Activated T-cell treated with anti-CD3 and anti-CD28 coated beads, Interleukin-2, amount 50 U/mL, for 4 hours (primary cell): ENCODE measurements around the gene TSSC4. TPM values are rescaled to one million over a fixed set of nuclear protein-coding genes. Genes with fewer than 3 reads are reported as not detected.
A peak's percentile ranks its signal among the peaks of the same experiment; 100 is the strongest.
"Not testable (repeated sequence)": the region's sequence is repeated elsewhere in the genome, so short reads cannot be mapped to it uniquely, and the experiment has no call there.

Source experiments
- ATAC-seq, 2 donors: fragments of 200-7000 bp; cut with Tn5 transposase; one replicate each; pipeline ENCODE4 v1.10.0; 2021
- DNase-seq: peaks from one replicate; pipeline ENCODE4 v3.0.0-alpha.2; 2020
- H3K27me3 Mint-ChIP-seq: one replicate; pipeline ENCODE4 v1.8.0; 2021; ENCODE audit warnings: low read depth, mixed read lengths
- H3K36me3 Mint-ChIP-seq: one replicate; pipeline ENCODE4 v1.8.0; 2022; ENCODE audit warnings: mixed read lengths; ENCODE audit not compliant: insufficient read depth
- H3K4me1 Mint-ChIP-seq: one replicate; pipeline ENCODE4 v1.8.0; 2021; ENCODE audit warnings: low read depth, mixed read lengths
- H3K4me3 Mint-ChIP-seq: one replicate; pipeline ENCODE4 v1.8.0; 2021; ENCODE audit warnings: mild to moderate bottlenecking, moderate library complexity, mixed read lengths
- H3K9me3 Mint-ChIP-seq: one replicate; pipeline ENCODE4 v1.8.0; 2021; ENCODE audit warnings: mixed read lengths
- total RNA-seq, 3 donors: library from RNA; stranded (reverse); gene quantifications; one replicate each; pipeline ENCODE4 v1.2.1, GENCODE V29; 2021

TSSC4 gene
- 100 to 1,000 TPM; 119 to 127 (median 122) TPM for total RNA-seq

- Mint-ChIP-seq H3K4me3 (peak within 1 kb of the TSS; percentile 90), H3K27me3 (no peaks in the 10 kb centered on the region), H3K36me3 (peaks cover 12% of the 10 kb centered on the region), H3K4me1 (peaks cover 11% of the 10 kb centered on the region), H3K9me3 (no peaks in the 10 kb centered on the region)
- ATAC-seq (peak; percentile 90 to 92), DNase-seq (peak; percentile 98)
Measured at GRCh38 chr11:2400069-2400761, at the start of gene TSSC4. Gene TSSC4, plus strand, starts transcription at chr11:2400750. Its CDS starts 1,884 bp downstream, at chr11:2402634.

- DNase-seq (no peak), ATAC-seq (no peak)
- Mint-ChIP-seq H3K27me3 (no peaks in the 10 kb centered on the region), H3K4me1 (no peaks in the 10 kb centered on the region), H3K4me3 (no peak overlapping the region), H3K36me3 (peaks cover 3% of the 10 kb centered on the region), H3K9me3 (peaks cover 10% of the 10 kb centered on the region)
Measured at GRCh38 chr11:2351701-2352100, 48.8 kb upstream of the TSSC4 start.

DNA sequence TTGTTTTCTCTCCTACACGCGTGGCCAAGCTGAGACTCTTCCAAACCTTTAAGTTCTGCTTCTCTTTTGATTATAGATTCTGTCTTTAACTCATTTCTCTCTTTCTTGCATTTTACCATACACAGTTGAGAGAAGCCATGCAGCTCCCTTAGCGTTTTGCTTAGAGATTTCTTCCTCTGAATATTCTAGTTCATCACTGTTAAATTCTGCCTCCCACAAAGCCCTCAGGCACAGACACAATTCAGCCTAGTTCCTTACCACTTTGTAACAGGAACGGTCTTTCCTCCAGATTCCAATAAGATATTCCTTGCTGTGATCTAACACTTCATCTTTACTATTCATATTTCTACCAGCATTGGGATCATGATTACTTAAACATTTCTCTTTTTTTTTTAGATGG, 48.1 kb upstream of the TSSC4 start:
- ATAC-seq: no peak
- H3K4me3 Mint-ChIP-seq: no peak overlapping the region
- peaks cover 10% of the 10 kb centered on the region for H3K9me3 Mint-ChIP-seq
- H3K27me3 Mint-ChIP-seq: no peaks in the 10 kb centered on the region
- H3K4me1 Mint-ChIP-seq: no peaks in the 10 kb centered on the region
- no peak for DNase-seq
- H3K36me3 Mint-ChIP-seq: peaks cover 3% of the 10 kb centered on the region

- Mint-ChIP-seq H3K27me3 (no peaks in the 10 kb centered on the region), H3K4me1 (no peaks in the 10 kb centered on the region), H3K4me3 (no peak overlapping the region), H3K36me3 (no peaks in the 10 kb centered on the region), H3K9me3 (no peaks in the 10 kb centered on the region)
- ATAC-seq (no peak), DNase-seq (no peak)
Measured at GRCh38 chr11:2355000-2355644, 45.4 kb upstream of the TSSC4 start.

DNA sequence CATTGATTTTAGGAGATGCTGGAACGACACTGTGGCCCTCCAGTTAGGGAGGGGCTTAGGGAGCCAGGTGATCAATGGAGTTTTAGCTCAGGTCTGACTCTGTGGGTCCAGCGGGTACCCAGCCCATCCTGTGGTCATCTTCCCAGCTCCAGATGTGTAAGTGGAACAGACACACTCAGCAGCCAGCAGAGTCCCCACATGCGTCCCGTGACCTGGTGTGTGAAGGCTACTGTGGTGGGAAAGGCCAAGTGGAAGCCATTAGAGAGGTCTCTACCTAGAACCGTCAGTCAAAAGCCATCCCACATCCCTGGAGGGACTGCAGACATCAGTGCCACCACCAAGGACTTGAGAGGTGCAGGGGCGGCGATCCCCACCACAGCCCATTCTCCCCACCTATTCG, 43.3 kb upstream of the TSSC4 start:
- H3K4me3 Mint-ChIP-seq: no peak overlapping the region
- DNase-seq: no peak
- no peaks in the 10 kb centered on the region for H3K9me3 Mint-ChIP-seq
- H3K36me3 Mint-ChIP-seq: no peaks in the 10 kb centered on the region
- no peaks in the 10 kb centered on the region for H3K27me3 Mint-ChIP-seq
- ATAC-seq: no peak
- no peaks in the 10 kb centered on the region for H3K4me1 Mint-ChIP-seq

DNA sequence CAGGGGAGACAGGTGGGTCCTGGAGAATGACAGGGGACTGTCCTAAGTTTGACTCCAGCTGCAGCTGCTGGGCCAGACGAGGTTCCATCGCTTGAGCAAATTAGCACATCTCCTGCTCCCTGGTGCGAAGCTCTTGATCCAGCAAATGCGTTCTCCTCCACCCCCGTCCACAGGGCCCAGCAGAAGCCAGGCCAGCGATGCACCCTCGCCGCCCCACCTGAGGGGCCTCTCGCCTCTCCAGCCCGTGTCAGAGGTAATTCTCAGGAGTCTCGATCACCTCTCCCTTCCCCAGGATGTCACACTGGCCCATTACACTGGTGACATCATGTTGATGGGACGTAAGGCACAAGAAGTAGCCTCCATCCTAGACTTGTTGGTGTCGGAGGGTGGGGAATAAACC, 42.9 kb upstream of the TSSC4 start:
- not testable (repeated sequence) for ATAC-seq, H3K9me3 Mint-ChIP-seq, H3K4me3 Mint-ChIP-seq, H3K4me1 Mint-ChIP-seq, DNase-seq, H3K27me3 Mint-ChIP-seq, H3K36me3 Mint-ChIP-seq

DNA sequence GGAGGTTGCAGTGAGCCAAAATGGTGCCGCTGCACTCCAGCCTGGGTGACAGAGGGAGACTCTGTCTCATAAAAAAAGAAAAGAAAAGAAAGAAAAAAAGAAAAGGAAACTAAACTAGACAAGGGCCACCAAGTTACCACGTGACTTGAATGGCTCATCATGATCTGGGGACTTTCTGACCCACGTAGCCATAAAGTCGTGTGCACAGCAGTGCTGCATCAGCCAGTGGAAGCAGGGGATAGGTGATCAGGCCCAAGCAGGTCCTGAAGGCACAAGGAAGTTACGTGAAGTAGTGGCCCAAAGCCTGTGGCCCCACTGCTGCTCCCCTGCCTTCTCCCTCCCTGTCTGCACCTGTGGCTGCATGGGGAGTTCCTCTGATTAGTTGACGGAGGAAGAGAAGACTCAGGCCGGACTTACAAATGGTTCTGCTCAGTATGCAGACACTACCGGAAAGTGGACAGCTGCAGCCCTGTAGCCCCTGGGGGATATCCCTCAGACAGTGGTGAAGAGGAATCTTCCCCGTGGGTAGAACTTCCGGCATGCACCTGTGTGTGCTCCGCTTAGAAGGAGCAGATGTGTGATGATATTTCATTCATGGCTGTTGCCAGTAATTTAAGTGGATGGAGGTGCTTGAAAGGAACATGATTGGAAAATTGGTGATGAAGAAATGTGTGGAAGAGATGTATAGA, 41.7 kb upstream of the TSSC4 start:
- Mint-ChIP-seq H3K27me3 (no peaks in the 10 kb centered on the region), H3K4me1 (no peaks in the 10 kb centered on the region), H3K4me3 (no peak overlapping the region), H3K9me3 (no peaks in the 10 kb centered on the region), H3K36me3 (no peaks in the 10 kb centered on the region)
- DNase-seq (no peak), ATAC-seq (no peak)

- H3K9me3 Mint-ChIP-seq: no peaks in the 10 kb centered on the region
- DNase-seq: no peak
Measured at GRCh38 chr11:2359557-2359956, 41.0 kb upstream of the TSSC4 start.

GRCh38 chr11:2360081-2360642, 40.4 kb upstream of the TSSC4 start:
- DNase-seq: no peak
- no peaks in the 10 kb centered on the region for H3K36me3 Mint-ChIP-seq
- no peaks in the 10 kb centered on the region for H3K4me1 Mint-ChIP-seq
- no peak for ATAC-seq
- H3K27me3 Mint-ChIP-seq: no peaks in the 10 kb centered on the region
- no peaks in the 10 kb centered on the region for H3K9me3 Mint-ChIP-seq
- H3K4me3 Mint-ChIP-seq: no peak overlapping the region

More at GRCh38 chr11:2359557-2359956, 41.0 kb upstream of the TSSC4 start:
- ATAC-seq: no peak
- no peaks in the 10 kb centered on the region for H3K36me3 Mint-ChIP-seq
- no peaks in the 10 kb centered on the region for H3K4me1 Mint-ChIP-seq
- no peak overlapping the region for H3K4me3 Mint-ChIP-seq
- H3K27me3 Mint-ChIP-seq: no peaks in the 10 kb centered on the region

DNA sequence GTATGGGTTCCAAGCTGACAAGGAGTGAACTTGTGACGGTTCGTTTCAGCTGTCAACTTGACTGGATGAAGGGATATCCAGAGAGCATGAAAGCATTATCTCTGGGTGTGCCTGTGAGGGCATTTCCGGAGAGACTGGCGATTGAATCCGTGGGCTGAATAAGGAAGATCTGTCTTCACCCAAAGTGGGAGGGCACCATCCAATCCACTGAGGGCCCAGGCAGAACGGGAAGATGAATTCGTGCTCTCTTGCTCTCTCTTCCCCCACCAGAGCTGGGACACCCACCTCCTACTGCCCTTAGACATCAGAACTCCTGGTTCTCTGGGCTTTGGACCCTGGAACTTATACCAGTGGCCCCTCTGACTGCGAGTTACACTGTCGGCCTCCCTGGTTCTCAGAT, 39.0 kb upstream of the TSSC4 start:
- no peaks in the 10 kb centered on the region for H3K36me3 Mint-ChIP-seq
- DNase-seq: no peak
- no peak overlapping the region for H3K4me3 Mint-ChIP-seq
- ATAC-seq: no peak
- H3K9me3 Mint-ChIP-seq: no peaks in the 10 kb centered on the region
- H3K4me1 Mint-ChIP-seq: no peaks in the 10 kb centered on the region
- H3K27me3 Mint-ChIP-seq: no peaks in the 10 kb centered on the region

GRCh38 chr11:2362414-2362813, 38.1 kb upstream of the TSSC4 start:
- Mint-ChIP-seq H3K4me1 (no peaks in the 10 kb centered on the region), H3K9me3 (no peaks in the 10 kb centered on the region), H3K36me3 (no peaks in the 10 kb centered on the region), H3K4me3 (no peak overlapping the region), H3K27me3 (no peaks in the 10 kb centered on the region)
- DNase-seq (no peak), ATAC-seq (no peak)

GRCh38 chr11:2363130-2363529, 37.4 kb upstream of the TSSC4 start:
- Mint-ChIP-seq H3K4me3 (no peak overlapping the region), H3K36me3 (no peaks in the 10 kb centered on the region)
- DNase-seq: no peak

DNA sequence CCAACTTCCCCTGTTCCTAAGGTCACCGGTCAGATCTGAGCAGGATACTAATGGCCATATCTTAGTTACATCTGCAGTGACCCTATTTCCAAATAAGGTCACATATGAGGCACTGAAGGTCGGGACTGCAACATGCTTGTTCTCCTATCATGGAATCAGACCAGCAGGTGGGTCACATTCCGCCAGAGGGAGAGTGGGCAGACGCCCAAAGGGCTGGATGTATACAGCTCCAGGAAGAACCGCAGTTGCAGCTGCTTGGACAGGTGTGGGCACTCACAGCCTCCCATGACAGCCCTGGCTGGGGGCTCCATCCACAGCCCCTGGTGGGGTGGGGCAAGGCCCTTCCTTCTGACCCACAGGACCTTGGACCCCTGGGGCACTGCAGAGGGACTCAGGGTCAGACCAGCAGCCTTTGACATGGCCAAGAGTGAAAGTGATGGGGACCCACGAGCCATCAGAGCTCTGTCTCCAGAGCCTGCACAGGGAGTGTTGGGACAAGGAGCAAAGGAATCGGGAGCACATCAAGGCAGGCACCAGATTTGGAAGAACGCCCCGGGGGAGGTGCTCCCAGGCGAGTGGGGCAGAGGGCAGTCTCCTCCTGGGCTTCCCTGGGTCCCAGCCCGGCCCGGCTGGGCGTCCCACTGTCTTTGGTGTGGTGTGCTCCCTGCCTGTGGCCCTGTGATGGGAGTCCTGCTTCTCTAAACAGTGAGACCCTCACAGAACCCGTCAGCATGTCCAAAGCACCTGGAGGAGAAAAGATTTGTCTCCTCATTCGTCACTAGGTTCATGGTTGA, 36.8 kb upstream of the TSSC4 start:
- Mint-ChIP-seq H3K27me3 (no peaks in the 10 kb centered on the region), H3K4me1 (no peaks in the 10 kb centered on the region), H3K4me3 (no peak overlapping the region), H3K36me3 (no peaks in the 10 kb centered on the region), H3K9me3 (no peaks in the 10 kb centered on the region)
- no peak for ATAC-seq
- no peak for DNase-seq

More at GRCh38 chr11:2363130-2363529, 37.4 kb upstream of the TSSC4 start:
- Mint-ChIP-seq H3K4me1 (no peaks in the 10 kb centered on the region), H3K9me3 (no peaks in the 10 kb centered on the region), H3K27me3 (no peaks in the 10 kb centered on the region)
- ATAC-seq: no peak

GRCh38 chr11:2364386-2364785, 36.2 kb upstream of the TSSC4 start:
- not testable (repeated sequence) for ATAC-seq, H3K9me3 Mint-ChIP-seq

More at GRCh38 chr11:2364386-2364785, 36.2 kb upstream of the TSSC4 start:
- not testable (repeated sequence) for DNase-seq, H3K4me1 Mint-ChIP-seq, H3K4me3 Mint-ChIP-seq, H3K27me3 Mint-ChIP-seq, H3K36me3 Mint-ChIP-seq
